Melanocyte of skin (primary cell): ENCODE results near the gene NIPAL4. TPM values are rescaled to one million over a fixed set of nuclear protein-coding genes. Genes with fewer than 3 reads are reported as not detected.

Experiments
- total RNA-seq, 2 donors: library from RNA; depleted of rRNA; stranded (reverse); fragments of >200 nt; gene quantifications; 2 replicates each; pipeline ENCODE4 v1.2.3, GENCODE V29; 2012

Gene NIPAL4
- total RNA-seq, result not detected

DNA sequence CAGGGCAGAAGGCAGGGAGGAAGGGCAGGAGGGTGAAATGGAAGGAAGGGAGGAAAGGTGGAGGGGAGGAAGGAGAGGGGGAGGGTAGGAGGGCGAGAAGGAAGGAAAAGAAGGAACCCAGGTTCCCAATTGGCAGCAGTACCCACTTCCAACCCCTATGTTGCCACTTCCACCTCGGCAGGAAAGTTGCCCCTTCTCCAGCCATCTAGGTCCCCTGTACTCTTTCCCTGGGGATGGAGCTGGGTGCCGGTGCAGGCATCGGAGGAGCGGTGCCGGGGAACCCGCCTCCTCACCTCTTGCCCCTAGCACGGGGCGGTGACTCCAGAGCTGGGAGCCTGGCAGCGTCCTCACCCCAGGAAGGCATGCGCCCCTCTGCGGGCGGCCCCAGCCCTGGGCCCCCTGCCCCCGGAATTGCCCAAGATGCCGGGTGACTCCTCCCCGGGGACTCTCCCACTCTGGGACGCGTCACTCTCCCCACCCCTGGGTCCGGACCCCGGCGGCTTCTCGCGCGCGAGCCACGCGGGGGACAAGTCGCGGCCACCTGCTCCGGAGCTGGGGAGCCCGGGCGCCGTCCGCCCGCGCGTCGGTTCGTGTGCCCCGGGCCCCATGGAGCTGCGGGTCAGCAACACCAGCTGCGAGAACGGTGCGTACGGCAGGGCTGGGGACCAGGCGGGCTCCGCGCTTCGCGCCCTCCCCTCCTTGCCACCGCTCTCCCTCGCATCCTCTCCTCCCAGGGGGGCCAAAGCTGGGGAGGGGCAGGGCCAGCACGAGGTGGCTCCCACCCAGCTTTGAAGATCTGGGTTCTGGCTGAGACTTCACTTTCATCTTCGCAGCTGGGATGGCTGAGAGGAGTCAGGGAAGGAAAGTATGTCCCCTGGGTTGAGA is at the start of gene NIPAL4:
NIPAL4 (plus strand) TSS at position 499 of the 885 bp plus-strand sequence; CDS start at position 607, 108 bp downstream.

Other genes starting within 250 kb of the NIPAL4 start
- 10 to 100 TPM; 10.3 to 11.7 TPM for gene CYFIP2, start 194.1 kb upstream of the NIPAL4 start, total RNA-seq
- gene ADAM19, start 115.6 kb downstream of the NIPAL4 start, total RNA-seq, result 1 to 10 TPM in 1 of 2 donors, under 1 TPM in 1; 1.00 to 2.4 TPM
- gene SOX30, start 192.2 kb downstream of the NIPAL4 start, total RNA-seq, result not detected
- not detected for gene C5orf52, start 211.3 kb downstream of the NIPAL4 start, total RNA-seq